ENCODE results near the gene LSS. TPM values are rescaled to one million over a fixed set of nuclear protein-coding genes. Genes with fewer than 3 reads are reported as not detected.

The LSS gene
- total and polyA plus RNA-seq, 4 donors: 27.6 to 194 (median 89.3) TPM

DNA sequence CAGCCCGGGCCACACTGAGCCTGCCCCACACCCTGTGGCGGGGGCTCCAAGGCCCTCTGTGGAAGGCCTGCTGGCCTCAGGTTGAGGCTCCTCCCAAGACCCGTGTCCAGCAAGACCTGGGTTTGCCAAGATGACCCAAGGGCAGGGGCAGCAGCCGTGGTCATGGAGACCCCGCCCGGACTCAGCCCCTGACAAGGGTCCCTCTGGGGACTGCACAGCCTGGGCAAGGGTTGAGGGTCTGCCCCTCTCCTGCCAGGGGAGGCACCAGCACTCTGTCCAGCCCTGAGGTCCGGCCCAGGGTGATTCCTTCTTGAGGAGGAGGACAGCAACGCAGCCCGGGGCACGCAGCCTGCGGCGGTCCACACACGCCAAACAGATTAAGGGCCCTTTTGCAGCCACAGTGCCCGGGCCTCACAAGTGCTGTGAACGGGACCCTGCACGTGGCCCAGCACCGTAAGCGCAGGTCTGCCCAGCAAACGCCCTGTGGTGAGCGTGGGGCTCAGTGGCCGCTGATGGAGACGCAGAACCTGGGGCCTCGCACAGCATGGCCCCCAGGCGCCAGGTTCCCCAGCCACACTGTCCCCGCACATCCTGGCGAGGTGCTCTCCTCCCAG is 47.7 kb downstream of the LSS start (continued):
- TF ChIP-seq ZBTB33 (IDR thresholded peaks at IDR 0.05): no peak
- TF ChIP-seq, protein P1, sequence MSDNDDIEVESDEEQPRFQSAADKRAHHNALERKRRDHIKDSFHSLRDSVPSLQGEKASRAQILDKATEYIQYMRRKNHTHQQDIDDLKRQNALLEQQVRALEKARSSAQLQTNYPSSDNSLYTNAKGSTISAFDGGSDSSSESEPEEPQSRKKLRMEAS (IDR thresholded peaks at IDR 0.05): no peak

GRCh38 chr21:46180079-46180722 is 48.4 kb downstream of the LSS start:
- Histone ChIP-seq H3K9me3 (ENCODE audit: control insufficient read depth in 4 of 4, low read length in 3 of 4) (no peaks in the 10 kb centered on the region), H3K9ac (ENCODE audit: low read depth in 1 of 2, low read length in 2 of 2) (no peak overlapping the region), H3K27me3 (ENCODE audit: control insufficient read depth in 4 of 4, insufficient read depth in 4 of 4, low read length in 3 of 4) (no peaks in the 10 kb centered on the region), H3K27ac (ENCODE audit: low read depth in 1 of 2, low read length in 2 of 2) (no peak overlapping the region), H3K36me3 (ENCODE audit: control insufficient read depth in 4 of 4, insufficient read depth in 3 of 4, low read depth in 1 of 4, low read length in 3 of 4) (no peaks in the 10 kb centered on the region), H3K4me1 (ENCODE audit: control insufficient read depth in 4 of 4, insufficient read depth in 4 of 4, low read length in 3 of 4) (peaks cover 0 to 4% (median 0%) of the 10 kb centered on the region in 4 donors), H3K4me3 (ENCODE audit: low read depth in 1 of 3, low read length in 3 of 3) (no peak overlapping the region)
- TF ChIP-seq NR2F2 (IDR thresholded peaks at IDR 0.05): no peak
- no peak for TF ChIP-seq TAF1 (conservative IDR thresholded peaks at IDR 0.05)
- no peak for TF ChIP-seq EGR1 (IDR thresholded peaks at IDR 0.05; ENCODE audit: low read depth in 2 of 2)
- TF ChIP-seq, protein P2, sequence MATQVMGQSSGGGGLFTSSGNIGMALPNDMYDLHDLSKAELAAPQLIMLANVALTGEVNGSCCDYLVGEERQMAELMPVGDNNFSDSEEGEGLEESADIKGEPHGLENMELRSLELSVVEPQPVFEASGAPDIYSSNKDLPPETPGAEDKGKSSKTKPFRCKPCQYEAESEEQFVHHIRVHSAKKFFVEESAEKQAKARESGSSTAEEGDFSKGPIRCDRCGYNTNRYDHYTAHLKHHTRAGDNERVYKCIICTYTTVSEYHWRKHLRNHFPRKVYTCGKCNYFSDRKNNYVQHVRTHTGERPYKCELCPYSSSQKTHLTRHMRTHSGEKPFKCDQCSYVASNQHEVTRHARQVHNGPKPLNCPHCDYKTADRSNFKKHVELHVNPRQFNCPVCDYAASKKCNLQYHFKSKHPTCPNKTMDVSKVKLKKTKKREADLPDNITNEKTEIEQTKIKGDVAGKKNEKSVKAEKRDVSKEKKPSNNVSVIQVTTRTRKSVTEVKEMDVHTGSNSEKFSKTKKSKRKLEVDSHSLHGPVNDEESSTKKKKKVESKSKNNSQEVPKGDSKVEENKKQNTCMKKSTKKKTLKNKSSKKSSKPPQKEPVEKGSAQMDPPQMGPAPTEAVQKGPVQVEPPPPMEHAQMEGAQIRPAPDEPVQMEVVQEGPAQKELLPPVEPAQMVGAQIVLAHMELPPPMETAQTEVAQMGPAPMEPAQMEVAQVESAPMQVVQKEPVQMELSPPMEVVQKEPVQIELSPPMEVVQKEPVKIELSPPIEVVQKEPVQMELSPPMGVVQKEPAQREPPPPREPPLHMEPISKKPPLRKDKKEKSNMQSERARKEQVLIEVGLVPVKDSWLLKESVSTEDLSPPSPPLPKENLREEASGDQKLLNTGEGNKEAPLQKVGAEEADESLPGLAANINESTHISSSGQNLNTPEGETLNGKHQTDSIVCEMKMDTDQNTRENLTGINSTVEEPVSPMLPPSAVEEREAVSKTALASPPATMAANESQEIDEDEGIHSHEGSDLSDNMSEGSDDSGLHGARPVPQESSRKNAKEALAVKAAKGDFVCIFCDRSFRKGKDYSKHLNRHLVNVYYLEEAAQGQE (IDR thresholded peaks at IDR 0.05): no peak
- TF ChIP-seq FOXA2 (IDR thresholded peaks at IDR 0.05): no peak
- TF ChIP-seq RXRA (IDR thresholded peaks at IDR 0.05): no peak
- no peak for TF ChIP-seq FOXA1 (IDR thresholded peaks at IDR 0.05)
- TF ChIP-seq ZBTB33 (IDR thresholded peaks at IDR 0.05): no peak
- 67% methylated on average over 24 of the region's 24 CpGs for WGBS
- no peak for DNase-seq (ENCODE audit: low spot score)

DNA sequence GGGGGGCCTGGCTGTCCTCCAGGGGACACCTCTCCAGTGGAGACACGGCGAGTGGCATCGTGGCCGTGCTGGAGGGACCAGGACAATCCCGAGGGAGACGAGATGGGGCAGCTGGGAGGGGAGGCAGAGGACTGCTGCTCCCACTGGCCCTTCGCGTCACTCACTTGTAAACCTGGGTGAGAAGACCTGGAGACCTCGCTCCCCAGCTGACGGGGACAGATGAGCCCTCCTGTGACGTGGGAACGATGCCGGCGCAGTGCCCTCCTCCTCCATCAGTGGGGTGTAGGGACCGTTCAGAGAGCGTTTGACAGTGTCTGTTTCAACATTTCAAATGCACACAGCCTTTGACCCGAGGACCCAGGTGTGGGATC is 48.9 kb downstream of the LSS start:
- Histone ChIP-seq H3K9ac (ENCODE audit: low read depth in 1 of 2, low read length in 2 of 2) (no peak overlapping the region), H3K27ac (ENCODE audit: low read depth in 1 of 2, low read length in 2 of 2) (no peak overlapping the region), H3K4me3 (ENCODE audit: low read depth in 1 of 3, low read length in 3 of 3) (no peak overlapping the region), H3K4me1 (ENCODE audit: control insufficient read depth in 4 of 4, insufficient read depth in 4 of 4, low read length in 3 of 4) (peaks cover 0 to 4% (median 0%) of the 10 kb centered on the region in 4 donors), H3K36me3 (ENCODE audit: control insufficient read depth in 4 of 4, insufficient read depth in 3 of 4, low read depth in 1 of 4, low read length in 3 of 4) (no peaks in the 10 kb centered on the region), H3K27me3 (ENCODE audit: control insufficient read depth in 4 of 4, insufficient read depth in 4 of 4, low read length in 3 of 4) (no peaks in the 10 kb centered on the region), H3K9me3 (ENCODE audit: control insufficient read depth in 4 of 4, low read length in 3 of 4) (peaks cover 0 to 2% (median 0%) of the 10 kb centered on the region in 4 donors)
- DNase-seq (ENCODE audit: low spot score): peak; percentile 34
- 80% methylated on average over 17 of the region's 17 CpGs for WGBS
- TF ChIP-seq ZBTB33 (IDR thresholded peaks at IDR 0.05) (no peak), EGR1 (IDR thresholded peaks at IDR 0.05; ENCODE audit: low read depth in 2 of 2) (no peak), SP1 (IDR thresholded peaks at IDR 0.05) (no peak), GABPA (IDR thresholded peaks at IDR 0.05 in 1 of 2, conservative IDR thresholded peaks at IDR 0.05 in 1 of 2) (no peak), HNF4A (conservative IDR thresholded peaks at IDR 0.05) (no peak), JUND (IDR thresholded peaks at IDR 0.05) (no peak), RXRA (IDR thresholded peaks at IDR 0.05) (no peak), NR2F2 (IDR thresholded peaks at IDR 0.05) (no peak), YY1 (IDR thresholded peaks at IDR 0.05) (no peak), TAF1 (conservative IDR thresholded peaks at IDR 0.05) (no peak), HNF4G (IDR thresholded peaks at IDR 0.05) (no peak)
- TF ChIP-seq, protein P2 (IDR thresholded peaks at IDR 0.05): no peak
